Astrocyte (in vitro differentiated cells and primary cell): Measurements from ENCODE around the gene GPLD1. TPM values are rescaled to one million over a fixed set of nuclear protein-coding genes. Genes with fewer than 3 reads are reported as not detected.

Source experiments
- DNase-seq: peaks from one replicate; pipeline ENCODE4 v3.0.0-alpha.2; 2010; ENCODE audit warnings: low read depth
- FAIRE-seq: peaks from 2 replicates; lab custom pipeline; 2011; peaks lifted over from hg19 to GRCh38; lab: Jason Lieb, UNC
- H2AFZ ChIP-seq: 2 replicates; pipeline ENCODE4 v1.6.0; 2012; ENCODE audit warnings: low read depth, low read length, inconsistent platforms
- H3K27ac ChIP-seq: 2 replicates; pipeline ENCODE4 v1.5.1; 2011; ENCODE audit warnings: low read depth, low read length, inconsistent platforms
- H3K27me3 ChIP-seq: 2 replicates; pipeline ENCODE4 v1.6.0; 2011; ENCODE audit warnings: low read length, inconsistent platforms; ENCODE audit not compliant: insufficient read depth
- H3K36me3 ChIP-seq: 2 replicates; pipeline ENCODE4 v1.5.1; 2011; ENCODE audit warnings: low read length, inconsistent platforms; ENCODE audit not compliant: insufficient read depth
- H3K4me1 ChIP-seq: 2 replicates; pipeline ENCODE4 v1.5.1; 2011; ENCODE audit warnings: low read length, inconsistent platforms; ENCODE audit not compliant: insufficient read depth
- H3K4me2 ChIP-seq: 2 replicates; pipeline ENCODE4 v1.6.0; 2012; ENCODE audit warnings: low read length, inconsistent platforms
- H3K4me3 ChIP-seq: 2 replicates; pipeline ENCODE4 v1.5.1; 2011; ENCODE audit warnings: low read depth, mild to moderate bottlenecking, low read length, inconsistent platforms; ENCODE audit not compliant: insufficient read depth
- H3K79me2 ChIP-seq: 2 replicates; pipeline ENCODE4 v1.6.0; 2012; ENCODE audit warnings: mild to moderate bottlenecking, low read length, inconsistent platforms; ENCODE audit not compliant: insufficient read depth
- H3K9ac ChIP-seq: 2 replicates; pipeline ENCODE4 v1.6.0; 2012; ENCODE audit warnings: mild to moderate bottlenecking, low read length, inconsistent platforms
- H3K9me3 ChIP-seq: 2 replicates; pipeline ENCODE4 v1.5.1; 2012; ENCODE audit warnings: low read depth, mild to moderate bottlenecking, low read length, inconsistent platforms; ENCODE audit not compliant: insufficient read depth
- H4K20me1 ChIP-seq: 2 replicates; pipeline ENCODE4 v1.6.0; 2012; ENCODE audit warnings: low read length, inconsistent platforms; ENCODE audit not compliant: insufficient read depth
- H3K27ac Mint-ChIP-seq: one replicate; pipeline ENCODE4 v1.8.0; 2021; ENCODE audit warnings: mild to moderate bottlenecking, mixed read lengths; ENCODE audit not compliant: unreplicated experiment
- H3K27me3 Mint-ChIP-seq: one replicate; pipeline ENCODE4 v1.8.0; 2021; ENCODE audit warnings: low read depth, mixed read lengths; ENCODE audit not compliant: unreplicated experiment
- H3K36me3 Mint-ChIP-seq: one replicate; pipeline ENCODE4 v1.8.0; 2021; ENCODE audit warnings: low read depth, mixed read lengths; ENCODE audit not compliant: unreplicated experiment
- H3K4me1 Mint-ChIP-seq: one replicate; pipeline ENCODE4 v1.8.0; 2021; ENCODE audit warnings: low read depth, mixed read lengths; ENCODE audit not compliant: unreplicated experiment
- H3K4me3 Mint-ChIP-seq: one replicate; pipeline ENCODE4 v1.8.0; 2021; ENCODE audit warnings: mild to moderate bottlenecking, moderate library complexity, mixed read lengths; ENCODE audit not compliant: unreplicated experiment
- H3K9me3 Mint-ChIP-seq: one replicate; pipeline ENCODE4 v1.8.0; 2021; ENCODE audit warnings: mild to moderate bottlenecking, mixed read lengths; ENCODE audit not compliant: unreplicated experiment
- EZH2 ChIP-seq: IDR thresholded peaks from 2 replicates; pipeline ENCODE4 v1.6.1; 2012; ENCODE audit warnings: mild to moderate bottlenecking, low read length, inconsistent platforms; ENCODE audit not compliant: insufficient read depth
- total RNA-seq: library from RNA; stranded (reverse); gene quantifications from 2 replicates; pipeline ENCODE4 v1.2.1, GENCODE V29; 2021
- TF ChIP-seq, protein P1 (sequence below): IDR thresholded peaks from 2 replicates; pipeline ENCODE4 v1.5.1; 2011; ENCODE audit warnings: low read depth, mild to moderate bottlenecking, inconsistent platforms, low read length, moderate library complexity; ENCODE audit not compliant: insufficient read depth

Gene GPLD1
- total RNA-seq, 1 donor from 2014 or later = 0.75 TPM

DNA sequence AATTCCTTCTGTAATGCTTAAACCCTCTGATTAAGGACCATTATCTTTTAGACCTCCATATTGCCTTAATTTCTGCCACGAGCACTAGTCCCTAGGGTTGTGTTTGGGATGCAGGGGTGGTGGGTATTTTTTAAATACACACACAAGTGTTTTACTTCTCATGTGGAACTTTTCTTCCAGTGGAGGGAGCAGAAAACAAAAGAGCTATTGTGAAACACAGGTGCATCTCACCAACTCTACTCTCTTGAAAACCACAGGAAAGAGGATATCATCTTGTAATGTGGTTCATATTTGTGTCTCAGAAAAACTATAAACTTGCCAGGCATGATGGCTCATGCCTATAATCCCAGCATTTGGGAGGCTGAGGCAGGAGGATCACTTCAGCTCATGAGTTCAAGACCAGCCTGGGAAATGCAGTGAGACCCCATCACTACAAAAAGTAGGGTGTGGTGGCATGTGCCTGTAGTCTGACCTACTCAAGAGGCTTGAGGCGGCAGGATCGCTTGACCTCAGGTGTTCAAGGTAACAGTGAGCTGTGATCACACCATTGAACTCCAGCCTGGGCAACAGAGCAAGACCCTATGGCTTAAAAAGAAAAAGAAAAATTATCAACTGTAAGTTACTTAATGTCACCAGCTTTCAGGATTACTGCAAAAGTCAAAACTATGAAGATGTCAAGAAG, 49.4 kb downstream of the GPLD1 start:
- H3K27me3 ChIP-seq = no peaks in the 10 kb centered on the region
- no peak overlapping the region for H3K27ac Mint-ChIP-seq
- no peaks in the 10 kb centered on the region for H3K4me1 Mint-ChIP-seq
- H3K4me3 ChIP-seq = no peak overlapping the region
- no peak overlapping the region for H3K4me3 Mint-ChIP-seq
- no peak overlapping the region for H3K27ac ChIP-seq
- H3K27me3 Mint-ChIP-seq = peaks cover 3% of the 10 kb centered on the region
- H4K20me1 ChIP-seq = no peaks in the 10 kb centered on the region
- H2AFZ ChIP-seq = no peak overlapping the region
- H3K9me3 ChIP-seq = no peaks in the 10 kb centered on the region
- TF ChIP-seq, protein P1, sequence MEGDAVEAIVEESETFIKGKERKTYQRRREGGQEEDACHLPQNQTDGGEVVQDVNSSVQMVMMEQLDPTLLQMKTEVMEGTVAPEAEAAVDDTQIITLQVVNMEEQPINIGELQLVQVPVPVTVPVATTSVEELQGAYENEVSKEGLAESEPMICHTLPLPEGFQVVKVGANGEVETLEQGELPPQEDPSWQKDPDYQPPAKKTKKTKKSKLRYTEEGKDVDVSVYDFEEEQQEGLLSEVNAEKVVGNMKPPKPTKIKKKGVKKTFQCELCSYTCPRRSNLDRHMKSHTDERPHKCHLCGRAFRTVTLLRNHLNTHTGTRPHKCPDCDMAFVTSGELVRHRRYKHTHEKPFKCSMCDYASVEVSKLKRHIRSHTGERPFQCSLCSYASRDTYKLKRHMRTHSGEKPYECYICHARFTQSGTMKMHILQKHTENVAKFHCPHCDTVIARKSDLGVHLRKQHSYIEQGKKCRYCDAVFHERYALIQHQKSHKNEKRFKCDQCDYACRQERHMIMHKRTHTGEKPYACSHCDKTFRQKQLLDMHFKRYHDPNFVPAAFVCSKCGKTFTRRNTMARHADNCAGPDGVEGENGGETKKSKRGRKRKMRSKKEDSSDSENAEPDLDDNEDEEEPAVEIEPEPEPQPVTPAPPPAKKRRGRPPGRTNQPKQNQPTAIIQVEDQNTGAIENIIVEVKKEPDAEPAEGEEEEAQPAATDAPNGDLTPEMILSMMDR = no peak
- no peak for TF ChIP-seq EZH2
- H3K79me2 ChIP-seq = no peaks in the 10 kb centered on the region
- FAIRE-seq = no peak
- no peak overlapping the region for H3K9ac ChIP-seq
- H3K4me2 ChIP-seq = no peak overlapping the region
- no peaks in the 10 kb centered on the region for H3K36me3 ChIP-seq
- no peaks in the 10 kb centered on the region for H3K36me3 Mint-ChIP-seq
- no peaks in the 10 kb centered on the region for H3K9me3 Mint-ChIP-seq
- no peak for DNase-seq
- H3K4me1 ChIP-seq = no peaks in the 10 kb centered on the region

DNA sequence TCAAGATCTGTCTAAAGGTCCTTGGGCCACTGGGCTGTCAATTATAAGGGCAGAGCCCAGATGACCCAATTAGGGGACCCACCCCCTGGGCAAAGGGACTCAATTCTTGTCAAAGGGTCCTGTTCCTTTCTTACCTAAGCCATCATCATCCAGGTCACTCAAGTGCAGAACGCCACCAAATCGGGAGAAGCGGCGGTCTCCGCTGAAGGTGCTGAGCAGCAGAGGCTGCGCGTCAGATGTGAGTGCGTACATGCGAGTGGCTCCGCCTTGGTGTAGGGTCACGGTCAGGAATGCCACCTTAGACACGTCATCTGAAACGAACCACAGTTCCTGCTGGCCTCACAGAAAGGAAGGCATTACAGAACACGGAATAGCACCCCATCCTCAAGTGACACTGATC, 52.4 kb downstream of the GPLD1 start:
- Mint-ChIP-seq H3K27me3 (peaks cover 3% of the 10 kb centered on the region), H3K9me3 (no peaks in the 10 kb centered on the region), H3K27ac (no peak overlapping the region), H3K4me3 (no peak overlapping the region), H3K36me3 (no peaks in the 10 kb centered on the region), H3K4me1 (no peaks in the 10 kb centered on the region)
- Histone ChIP-seq H3K4me3 (no peak overlapping the region), H3K79me2 (no peaks in the 10 kb centered on the region), H3K4me2 (no peak overlapping the region), H3K27ac (no peak overlapping the region), H3K27me3 (no peaks in the 10 kb centered on the region), H4K20me1 (no peaks in the 10 kb centered on the region), H3K36me3 (no peaks in the 10 kb centered on the region), H3K9ac (no peak overlapping the region), H2AFZ (no peak overlapping the region), H3K4me1 (no peaks in the 10 kb centered on the region), H3K9me3 (no peaks in the 10 kb centered on the region)
- DNase-seq (no peak), FAIRE-seq (no peak)
- TF ChIP-seq, protein P1 = no peak
- TF ChIP-seq EZH2 = no peak

DNA sequence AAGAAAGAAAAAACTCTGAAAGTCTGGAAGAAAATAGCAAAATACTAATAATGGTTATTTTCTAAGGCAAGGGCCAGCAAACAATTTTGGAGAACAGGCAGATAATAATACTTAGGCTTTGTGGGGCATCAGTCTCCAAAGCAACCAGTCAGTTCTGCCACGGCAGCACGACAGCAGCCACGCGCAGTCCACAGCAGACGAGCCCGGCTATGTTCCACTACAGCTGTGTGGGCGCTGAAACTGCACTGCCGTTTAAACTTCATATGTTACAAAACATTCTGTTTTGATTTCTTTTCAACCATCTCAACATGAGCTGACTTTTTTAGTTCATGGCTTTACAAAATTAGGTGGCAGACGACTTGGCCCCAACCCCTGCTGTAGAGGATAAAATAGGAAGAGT, 56.8 kb downstream of the GPLD1 start:
- Histone ChIP-seq H3K27me3 (no peaks in the 10 kb centered on the region), H3K27ac (no peak overlapping the region), H3K4me3 (no peak overlapping the region), H3K4me1 (peaks cover 6% of the 10 kb centered on the region), H3K79me2 (no peaks in the 10 kb centered on the region), H3K36me3 (no peaks in the 10 kb centered on the region), H4K20me1 (no peaks in the 10 kb centered on the region), H3K9ac (no peak overlapping the region), H3K4me2 (no peak overlapping the region), H2AFZ (no peak overlapping the region), H3K9me3 (no peaks in the 10 kb centered on the region)
- TF ChIP-seq, protein P1 = no peak
- TF ChIP-seq EZH2 = no peak
- no peak overlapping the region for H3K4me3 Mint-ChIP-seq
- no peak overlapping the region for H3K27ac Mint-ChIP-seq
- DNase-seq (no peak), FAIRE-seq (no peak)
- no peaks in the 10 kb centered on the region for H3K36me3 Mint-ChIP-seq
- no peaks in the 10 kb centered on the region for H3K27me3 Mint-ChIP-seq
- peaks cover 9% of the 10 kb centered on the region for H3K4me1 Mint-ChIP-seq
- H3K9me3 Mint-ChIP-seq = no peaks in the 10 kb centered on the region
